Liver (tissue), 9 donors: ENCODE measurements around the gene C2orf92. TPM values are rescaled to one million over a fixed set of nuclear protein-coding genes. Genes with fewer than 3 reads are reported as not detected.
A peak's percentile ranks its signal among the peaks of the same experiment; 100 is the strongest.
"Not testable (repeated sequence)": the region's sequence is repeated elsewhere in the genome, so short reads cannot be mapped to it uniquely, and the experiment has no call there.

ENCODE experiments used
- DNase-seq: peaks from one replicate; pipeline ENCODE4 v3.0.0-alpha.2; 2017; ENCODE audit warnings: low spot score
- H3K27ac ChIP-seq, 2 donors: one replicate each; pipeline ENCODE4 v1.7.0; 2013; ENCODE audit warnings: inconsistent platforms in 2 of 2, low read length in 2 of 2, control low read depth in 1 of 2, low read depth in 1 of 2, mild to moderate bottlenecking in 1 of 2
- H3K27me3 ChIP-seq, 4 donors: one replicate each; pipeline versions ENCODE4 v1.6.1 to v1.7.0; 2013; ENCODE audit warnings: low read length in 3 of 4, inconsistent platforms in 1 of 4, mild to moderate bottlenecking in 1 of 4, moderate library complexity in 1 of 4; ENCODE audit not compliant: control insufficient read depth in 4 of 4, insufficient read depth in 4 of 4
- H3K36me3 ChIP-seq, 4 donors: one replicate each; pipeline versions ENCODE4 v1.6.1 to v1.7.0; 2013; ENCODE audit warnings: low read length in 3 of 4, mild to moderate bottlenecking in 3 of 4, low read depth in 1 of 4, moderate library complexity in 1 of 4; ENCODE audit not compliant: control insufficient read depth in 4 of 4, insufficient read depth in 3 of 4
- H3K4me1 ChIP-seq, 4 donors: one replicate each; pipeline versions ENCODE4 v1.6.1 to v1.7.0; 2013; ENCODE audit warnings: low read length in 3 of 4, mild to moderate bottlenecking in 3 of 4, moderate library complexity in 1 of 4; ENCODE audit not compliant: control insufficient read depth in 4 of 4, insufficient read depth in 4 of 4
- H3K4me3 ChIP-seq, 3 donors: one replicate each; pipeline versions ENCODE4 v1.6.1 to v1.7.0; 2013; ENCODE audit warnings: low read length in 3 of 3, control low read depth in 1 of 3, low read depth in 1 of 3, mild to moderate bottlenecking in 1 of 3
- H3K9ac ChIP-seq, 2 donors: one replicate each; pipeline ENCODE4 v1.7.0; 2013; ENCODE audit warnings: low read length in 2 of 2, mild to moderate bottlenecking in 2 of 2, moderate library complexity in 2 of 2, control low read depth in 1 of 2, low read depth in 1 of 2
- H3K9me3 ChIP-seq, 4 donors: one replicate each; pipeline versions ENCODE4 v1.6.1 to v1.7.0; 2013; ENCODE audit warnings: low read length in 3 of 4; ENCODE audit not compliant: control insufficient read depth in 4 of 4
- ATF3 ChIP-seq: IDR thresholded peaks from 2 replicates; pipeline ENCODE4 v1.6.1; 2016; ENCODE audit warnings: antibody characterized with exemption
- FOXA1 ChIP-seq: IDR thresholded peaks from 2 replicates; pipeline ENCODE4 v1.6.1; 2016; ENCODE audit warnings: antibody characterized with exemption
- FOXA2 ChIP-seq: IDR thresholded peaks from 2 replicates; pipeline ENCODE4 v1.6.1; 2016; ENCODE audit warnings: antibody characterized with exemption
- GABPA ChIP-seq, 2 donors: IDR thresholded peaks in 1 of 2; conservative IDR thresholded peaks in 1 of 2; 2 replicates each; pipeline ENCODE4 v1.6.1; 2016; ENCODE audit warnings: antibody characterized with exemption in 2 of 2, mild to moderate bottlenecking in 1 of 2, moderate library complexity in 1 of 2
- HNF4A ChIP-seq, 2 donors: conservative IDR thresholded peaks; 2 replicates each; pipeline ENCODE4 v1.6.1; 2016; ENCODE audit warnings: antibody characterized with exemption in 2 of 2, mild to moderate bottlenecking in 2 of 2
- JUND ChIP-seq, 2 donors: IDR thresholded peaks; 2 replicates each; pipeline ENCODE4 v1.6.1; 2016; ENCODE audit warnings: antibody characterized with exemption in 2 of 2
- MAX ChIP-seq: IDR thresholded peaks from 2 replicates; pipeline ENCODE4 v1.6.1; 2016; ENCODE audit warnings: antibody characterized with exemption
- NR2F2 ChIP-seq: IDR thresholded peaks from 2 replicates; pipeline ENCODE4 v1.6.1; 2016; ENCODE audit warnings: antibody characterized with exemption
- RAD21 ChIP-seq, 2 donors: IDR thresholded peaks; 2 replicates each; pipeline ENCODE4 v1.6.1; 2016; ENCODE audit warnings: antibody characterized with exemption in 2 of 2, mild to moderate bottlenecking in 2 of 2
- YY1 ChIP-seq: IDR thresholded peaks from 2 replicates; pipeline ENCODE4 v1.6.1; 2016; ENCODE audit warnings: antibody characterized with exemption, mild to moderate bottlenecking
- WGBS: extraction: QIAGEN DNeasy Blood & Tissue Kit; methylation state at CpG from one replicate; pipeline ENCODE4 v1.1.7; 2013; 5-methylcytosine and 5-hydroxymethylcytosine counted together
- polyA plus RNA-seq, 2 donors: library from polyadenylated mRNA; stranded (reverse) in 1 of 2; unstranded in 1 of 2; fragments of 200-250 nt in 1 of 2; fragments of >200 nt in 1 of 2; fragmentation: Nextera tagmentation in 1 of 2; extraction: Ambion mirVana in 1 of 2; gene quantifications; one replicate each; pipeline versions ENCODE4 v1.2.1 to v1.2.3, GENCODE V29; 2013 to 2015
- total RNA-seq, 2 donors: library from RNA; depleted of rRNA; stranded (reverse); fragments of >200 nt; gene quantifications; one replicate each; pipeline ENCODE4 v1.2.3, GENCODE V29; 2014
- TF ChIP-seq, protein P1 (sequence below): fragments of 150-350 bp; IDR thresholded peaks from 2 replicates; pipeline ENCODE4 v1.5.1; 2017; ENCODE audit warnings: improper control_type of control experiment, low read depth, low read length; ENCODE audit not compliant: missing input control
- TF ChIP-seq, protein P2 (sequence below): IDR thresholded peaks from 2 replicates; pipeline ENCODE4 v1.6.1; 2016; ENCODE audit warnings: antibody characterized with exemption
- donor health status: healthy.
- donor health status: healthy.
- donor health status: healthy.
- donor health status: healthy.
- donor health status: healthy.

Gene C2orf92
- total and polyA plus RNA-seq, 4 donors: 0.96 to 8.0 (median 2.7) TPM

DNA sequence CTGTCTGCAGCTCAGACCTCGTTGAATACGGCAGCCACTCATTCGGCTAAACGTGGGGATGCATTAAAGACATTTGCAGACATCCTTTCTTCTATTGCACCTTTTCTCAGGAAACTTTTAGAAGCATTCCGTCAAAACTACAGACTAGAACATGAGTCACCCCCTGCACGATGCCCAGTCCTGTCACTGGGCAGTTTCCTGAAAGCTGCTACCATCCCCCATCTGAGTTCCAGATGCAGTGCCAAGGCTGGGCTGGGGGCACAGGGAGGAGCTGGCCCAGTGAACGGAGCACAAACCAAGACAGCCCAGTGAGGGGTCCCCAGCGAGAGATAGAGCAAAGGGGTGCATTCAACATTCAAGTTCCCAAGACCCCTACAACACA is 43.5 kb upstream of the C2orf92 start:
- not testable (repeated sequence) for H3K9me3 ChIP-seq, DNase-seq, H3K9ac ChIP-seq, H3K27ac ChIP-seq, H3K4me1 ChIP-seq, H3K27me3 ChIP-seq, H3K36me3 ChIP-seq, H3K4me3 ChIP-seq
- WGBS: 79% methylated on average over 8 of the region's 8 CpGs

GRCh38 chr2:97644023-97644717 is 25.3 kb upstream of the C2orf92 start:
- Histone ChIP-seq H3K9me3 (no peaks in the 10 kb centered on the region), H3K36me3 (peaks cover 0 to 21% (median 18%) of the 10 kb centered on the region in 4 donors), H3K9ac (no peak overlapping the region), H3K4me1 (peaks cover 3 to 16% (median 13%) of the 10 kb centered on the region in 4 donors), H3K27me3 (no peaks in the 10 kb centered on the region), H3K27ac (no peak overlapping the region), H3K4me3 (no peak overlapping the region)
- WGBS: 95% methylated on average over 4 of the region's 4 CpGs
- no peak for DNase-seq
- TF ChIP-seq, protein P1, sequence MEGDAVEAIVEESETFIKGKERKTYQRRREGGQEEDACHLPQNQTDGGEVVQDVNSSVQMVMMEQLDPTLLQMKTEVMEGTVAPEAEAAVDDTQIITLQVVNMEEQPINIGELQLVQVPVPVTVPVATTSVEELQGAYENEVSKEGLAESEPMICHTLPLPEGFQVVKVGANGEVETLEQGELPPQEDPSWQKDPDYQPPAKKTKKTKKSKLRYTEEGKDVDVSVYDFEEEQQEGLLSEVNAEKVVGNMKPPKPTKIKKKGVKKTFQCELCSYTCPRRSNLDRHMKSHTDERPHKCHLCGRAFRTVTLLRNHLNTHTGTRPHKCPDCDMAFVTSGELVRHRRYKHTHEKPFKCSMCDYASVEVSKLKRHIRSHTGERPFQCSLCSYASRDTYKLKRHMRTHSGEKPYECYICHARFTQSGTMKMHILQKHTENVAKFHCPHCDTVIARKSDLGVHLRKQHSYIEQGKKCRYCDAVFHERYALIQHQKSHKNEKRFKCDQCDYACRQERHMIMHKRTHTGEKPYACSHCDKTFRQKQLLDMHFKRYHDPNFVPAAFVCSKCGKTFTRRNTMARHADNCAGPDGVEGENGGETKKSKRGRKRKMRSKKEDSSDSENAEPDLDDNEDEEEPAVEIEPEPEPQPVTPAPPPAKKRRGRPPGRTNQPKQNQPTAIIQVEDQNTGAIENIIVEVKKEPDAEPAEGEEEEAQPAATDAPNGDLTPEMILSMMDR: no peak
- TF ChIP-seq, protein P2, sequence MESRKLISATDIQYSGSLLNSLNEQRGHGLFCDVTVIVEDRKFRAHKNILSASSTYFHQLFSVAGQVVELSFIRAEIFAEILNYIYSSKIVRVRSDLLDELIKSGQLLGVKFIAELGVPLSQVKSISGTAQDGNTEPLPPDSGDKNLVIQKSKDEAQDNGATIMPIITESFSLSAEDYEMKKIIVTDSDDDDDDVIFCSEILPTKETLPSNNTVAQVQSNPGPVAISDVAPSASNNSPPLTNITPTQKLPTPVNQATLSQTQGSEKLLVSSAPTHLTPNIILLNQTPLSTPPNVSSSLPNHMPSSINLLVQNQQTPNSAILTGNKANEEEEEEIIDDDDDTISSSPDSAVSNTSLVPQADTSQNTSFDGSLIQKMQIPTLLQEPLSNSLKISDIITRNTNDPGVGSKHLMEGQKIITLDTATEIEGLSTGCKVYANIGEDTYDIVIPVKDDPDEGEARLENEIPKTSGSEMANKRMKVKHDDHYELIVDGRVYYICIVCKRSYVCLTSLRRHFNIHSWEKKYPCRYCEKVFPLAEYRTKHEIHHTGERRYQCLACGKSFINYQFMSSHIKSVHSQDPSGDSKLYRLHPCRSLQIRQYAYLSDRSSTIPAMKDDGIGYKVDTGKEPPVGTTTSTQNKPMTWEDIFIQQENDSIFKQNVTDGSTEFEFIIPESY: no peak
- TF ChIP-seq RAD21 (IDR thresholded peaks at IDR 0.05) (no peak), FOXA2 (no peak), MAX (no peak), YY1 (no peak), NR2F2 (no peak), GABPA (IDR thresholded peaks at IDR 0.05 in 1 of 2, conservative IDR thresholded peaks at IDR 0.05 in 1 of 2) (no peak)

GRCh38 chr2:97645112-97645694 is 24.3 kb upstream of the C2orf92 start:
- Histone ChIP-seq H3K9ac (peak overlapping the region; percentile 91 to 96), H3K27ac (peak overlapping the region; percentile 97 to 99), H3K4me3 (peak overlapping the region; percentile 43 to 90 (median 62)), H3K36me3 (peaks cover 0 to 27% (median 19%) of the 10 kb centered on the region in 4 donors), H3K4me1 (peaks cover 3 to 16% (median 13%) of the 10 kb centered on the region in 4 donors), H3K27me3 (no peaks in the 10 kb centered on the region), H3K9me3 (no peaks in the 10 kb centered on the region)
- TF ChIP-seq, protein P2: no peak
- TF ChIP-seq FOXA1 (no peak), JUND (IDR thresholded peaks at IDR 0.05) (no peak), HNF4A (conservative IDR thresholded peaks at IDR 0.05) (no peak), RAD21 (IDR thresholded peaks at IDR 0.05) (no peak), ATF3 (no peak)
- TF ChIP-seq, protein P1: no peak
- DNase-seq: no peak
- WGBS: 12% methylated on average over 19 of the region's 19 CpGs
